22Rv1 (cell line): ENCODE data around the gene FMO5.

ENCODE experiments used
- ZFX ChIP-seq: fragments of 450-650 bp; IDR thresholded peaks from 2 replicates; pipeline ENCODE4 v1.6.1; 2017; ENCODE audit warnings: antibody characterized with exemption, borderline replicate concordance
- TF ChIP-seq, protein P1 (sequence below): fragments of 450-650 bp; IDR thresholded peaks from 2 replicates; pipeline ENCODE4 v1.5.1; 2017; ENCODE audit warnings: mild to moderate bottlenecking

DNA sequence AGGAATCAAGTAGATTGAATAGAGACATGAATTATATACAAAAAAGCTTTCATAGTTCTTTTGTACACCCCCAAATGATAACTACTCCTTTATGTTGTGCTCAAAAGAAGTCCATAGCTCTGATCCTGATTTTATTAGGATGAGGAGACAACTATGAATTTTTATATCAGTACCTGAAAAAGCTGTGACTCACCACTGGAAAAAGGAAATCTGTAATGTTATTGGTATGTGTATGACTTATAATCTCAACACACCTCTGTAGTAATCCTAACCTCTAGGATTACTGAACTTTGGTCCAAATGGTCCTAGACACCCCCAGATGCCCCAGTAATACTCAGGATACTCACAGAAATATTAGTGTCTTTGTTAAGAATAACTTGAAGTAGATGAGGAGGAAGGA lies 63.0 kb downstream of the FMO5 start:
- TF ChIP-seq, protein P1, sequence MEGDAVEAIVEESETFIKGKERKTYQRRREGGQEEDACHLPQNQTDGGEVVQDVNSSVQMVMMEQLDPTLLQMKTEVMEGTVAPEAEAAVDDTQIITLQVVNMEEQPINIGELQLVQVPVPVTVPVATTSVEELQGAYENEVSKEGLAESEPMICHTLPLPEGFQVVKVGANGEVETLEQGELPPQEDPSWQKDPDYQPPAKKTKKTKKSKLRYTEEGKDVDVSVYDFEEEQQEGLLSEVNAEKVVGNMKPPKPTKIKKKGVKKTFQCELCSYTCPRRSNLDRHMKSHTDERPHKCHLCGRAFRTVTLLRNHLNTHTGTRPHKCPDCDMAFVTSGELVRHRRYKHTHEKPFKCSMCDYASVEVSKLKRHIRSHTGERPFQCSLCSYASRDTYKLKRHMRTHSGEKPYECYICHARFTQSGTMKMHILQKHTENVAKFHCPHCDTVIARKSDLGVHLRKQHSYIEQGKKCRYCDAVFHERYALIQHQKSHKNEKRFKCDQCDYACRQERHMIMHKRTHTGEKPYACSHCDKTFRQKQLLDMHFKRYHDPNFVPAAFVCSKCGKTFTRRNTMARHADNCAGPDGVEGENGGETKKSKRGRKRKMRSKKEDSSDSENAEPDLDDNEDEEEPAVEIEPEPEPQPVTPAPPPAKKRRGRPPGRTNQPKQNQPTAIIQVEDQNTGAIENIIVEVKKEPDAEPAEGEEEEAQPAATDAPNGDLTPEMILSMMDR: no peak
- no peak for TF ChIP-seq ZFX
